HG03097 (cell line): ENCODE results near the gene OR11H6.
"Not testable (repeated sequence)": the region's sequence is repeated elsewhere in the genome, so short reads cannot be mapped to it uniquely, and the experiment has no call there.

Experiments
- ATAC-seq: cut with Tn5 transposase; IDR thresholded peaks from one replicate; pipeline ENCODE4 v1.9.1; 2021; ENCODE audit not compliant: unreplicated experiment, low FRiP score

The OR11H6 gene, protein sequence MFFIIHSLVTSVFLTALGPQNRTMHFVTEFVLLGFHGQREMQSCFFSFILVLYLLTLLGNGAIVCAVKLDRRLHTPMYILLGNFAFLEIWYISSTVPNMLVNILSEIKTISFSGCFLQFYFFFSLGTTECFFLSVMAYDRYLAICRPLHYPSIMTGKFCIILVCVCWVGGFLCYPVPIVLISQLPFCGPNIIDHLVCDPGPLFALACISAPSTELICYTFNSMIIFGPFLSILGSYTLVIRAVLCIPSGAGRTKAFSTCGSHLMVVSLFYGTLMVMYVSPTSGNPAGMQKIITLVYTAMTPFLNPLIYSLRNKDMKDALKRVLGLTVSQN

DNA sequence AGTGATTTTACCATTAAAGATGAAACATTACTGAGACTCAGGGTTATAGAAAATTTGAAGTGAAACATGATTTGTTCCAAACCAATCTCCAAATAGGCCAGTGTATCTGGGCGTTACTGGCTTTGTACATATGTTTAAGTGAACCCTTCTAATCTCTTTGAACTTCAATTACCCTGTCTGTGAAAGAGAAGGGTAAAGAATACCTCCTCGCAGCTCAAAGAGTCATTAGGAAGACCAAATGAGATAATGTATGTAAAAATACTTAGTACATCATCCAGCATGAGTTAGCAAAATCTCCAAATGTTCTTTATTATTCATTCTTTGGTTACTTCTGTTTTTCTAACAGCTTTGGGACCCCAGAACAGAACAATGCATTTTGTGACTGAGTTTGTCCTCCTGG is at the start of gene OR11H6:
OR11H6 (plus strand) TSS at position 301 of the 400 bp plus-strand sequence; CDS start at position 301, 0 bp downstream.
- no peak for ATAC-seq

DNA sequence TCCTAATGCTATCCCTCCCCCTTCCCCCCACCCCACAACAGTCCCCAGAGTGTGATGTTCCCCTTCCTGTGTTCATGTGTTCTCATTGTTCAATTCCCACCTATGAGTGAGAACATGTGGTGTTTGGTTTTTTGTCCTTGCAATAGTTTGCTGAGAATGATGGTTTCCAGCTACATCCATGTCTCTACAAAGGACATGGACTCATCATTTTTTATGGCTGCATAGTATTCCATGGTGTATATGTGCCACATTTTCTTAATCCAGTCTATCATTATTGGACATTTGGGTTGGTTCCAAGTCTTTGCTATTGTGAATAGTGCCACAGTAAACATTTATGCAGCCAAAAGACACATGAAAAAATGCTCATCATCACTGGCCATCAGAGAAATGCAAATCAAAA is 49.3 kb upstream of the OR11H6 start:
- not testable (repeated sequence) for ATAC-seq

DNA sequence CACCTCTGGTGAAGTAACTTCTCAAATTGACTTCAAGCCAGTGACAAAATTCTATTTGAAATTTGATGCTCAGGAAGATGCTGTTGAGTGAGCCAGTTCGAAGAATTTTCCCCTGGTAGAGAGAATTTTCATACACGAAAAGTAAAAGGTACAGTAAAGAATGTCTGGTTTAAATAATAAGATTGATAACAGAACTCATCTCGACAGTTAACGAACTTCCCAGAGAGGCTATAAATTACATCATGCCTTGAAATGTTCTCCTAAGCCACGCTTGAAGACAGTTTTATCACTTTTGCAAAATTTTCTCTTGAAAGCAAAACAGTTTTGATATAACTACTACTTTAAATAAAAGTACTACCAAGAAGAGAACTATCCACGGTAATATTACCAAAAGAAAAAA is 47.2 kb upstream of the OR11H6 start:
- ATAC-seq = no peak

DNA sequence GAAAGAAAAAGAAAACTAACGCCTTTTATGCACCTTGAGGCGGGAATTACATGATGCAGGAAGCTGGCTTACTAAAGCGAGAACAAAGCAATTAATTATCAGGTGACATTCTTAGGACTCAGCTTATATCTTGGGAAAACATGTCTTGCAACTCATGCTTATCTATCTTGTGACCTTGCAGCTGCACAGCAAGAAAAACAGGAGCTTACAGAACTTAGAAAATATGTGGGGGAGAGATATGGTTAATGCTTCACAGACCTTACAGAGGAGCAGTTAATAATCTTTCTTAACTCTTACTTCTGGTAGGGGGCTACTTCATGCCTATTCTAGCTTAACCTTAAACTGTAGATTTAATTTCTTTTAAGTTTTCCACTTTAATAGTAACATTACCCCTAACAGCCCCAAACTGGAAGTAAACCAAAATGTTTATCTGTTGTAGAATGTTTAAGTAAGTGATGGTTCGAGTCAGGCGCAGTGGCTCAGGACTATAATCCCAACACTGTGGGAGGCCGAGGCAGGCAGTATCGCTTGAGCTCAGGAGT is 46.0 kb upstream of the OR11H6 start:
- ATAC-seq = no peak

DNA sequence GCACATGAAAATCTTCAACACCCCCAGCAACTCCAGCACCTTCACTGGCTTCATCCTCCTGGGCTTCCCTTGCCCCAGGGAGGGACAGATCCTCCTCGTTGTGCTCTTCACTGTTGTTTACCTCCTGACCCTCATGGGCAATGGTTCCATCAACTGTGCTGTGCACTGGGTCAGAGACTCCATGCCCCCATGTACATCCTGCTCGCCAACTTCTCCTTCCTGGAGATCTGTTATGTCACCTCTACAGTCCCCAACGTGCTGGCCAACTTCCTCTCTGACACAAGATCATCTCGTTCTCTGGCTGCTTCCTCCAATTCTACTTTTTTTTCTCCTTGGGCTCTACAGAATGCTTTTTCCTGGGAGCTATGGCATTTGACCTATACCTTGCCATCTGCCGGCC is 44.3 kb upstream of the OR11H6 start:
- ATAC-seq = no peak

DNA sequence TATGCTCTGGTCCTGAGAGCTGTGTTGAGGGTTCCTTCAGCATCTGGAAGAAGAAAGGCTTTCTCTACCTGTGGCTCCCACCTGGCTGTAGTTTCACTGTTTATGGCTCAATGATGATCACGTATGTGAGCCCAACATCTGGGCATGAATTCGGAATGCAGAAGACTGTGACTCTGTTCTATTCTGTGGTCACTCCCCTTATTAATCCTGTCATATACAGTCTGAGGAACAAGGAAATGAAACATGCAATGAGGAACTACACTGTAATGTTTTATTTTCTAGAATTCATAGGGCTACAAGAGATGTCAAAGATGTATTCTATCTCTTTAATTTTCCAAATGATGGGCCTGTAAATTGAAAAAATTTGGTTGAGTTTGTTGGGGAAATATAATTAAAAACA is 43.6 kb upstream of the OR11H6 start:
- no peak for ATAC-seq

DNA sequence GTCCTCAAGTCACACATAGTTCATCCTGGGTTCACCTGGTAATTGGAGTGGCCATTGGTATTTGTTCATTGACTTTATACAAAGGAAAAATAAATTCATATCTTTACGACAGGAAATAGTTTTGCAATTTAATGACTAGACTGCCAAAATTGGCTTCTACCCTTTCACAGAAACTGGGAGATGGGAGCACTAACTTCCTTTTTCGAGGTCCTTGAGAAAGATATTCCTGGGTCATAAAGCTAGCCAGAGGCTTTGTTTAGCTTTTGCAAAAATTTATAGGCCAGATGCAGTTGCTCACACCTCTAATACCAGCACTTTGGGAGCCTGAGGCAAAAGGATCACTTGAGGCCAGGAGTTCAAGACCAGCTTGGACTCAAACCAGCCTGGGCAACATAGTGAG is 43.0 kb upstream of the OR11H6 start:
- no peak for ATAC-seq

DNA sequence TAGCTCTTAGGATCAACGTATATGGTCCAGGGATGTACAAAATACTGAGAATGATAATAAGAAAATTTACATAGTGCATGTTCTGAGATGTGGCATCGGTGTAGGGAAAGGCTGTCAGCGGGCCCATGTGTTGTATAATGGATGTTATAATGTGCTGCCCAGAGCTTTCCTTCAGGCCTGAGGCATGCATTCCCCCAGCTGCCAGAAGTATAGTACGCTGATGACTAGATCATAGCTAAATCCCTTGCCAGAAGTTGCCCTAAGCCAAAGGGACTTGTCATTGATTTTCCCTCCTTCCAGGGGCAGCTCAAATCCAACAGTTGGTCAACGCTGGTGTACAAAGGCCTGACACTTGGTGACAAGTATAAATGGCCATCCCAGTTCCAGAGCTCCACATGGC is 39.3 kb upstream of the OR11H6 start:
- no peak for ATAC-seq

DNA sequence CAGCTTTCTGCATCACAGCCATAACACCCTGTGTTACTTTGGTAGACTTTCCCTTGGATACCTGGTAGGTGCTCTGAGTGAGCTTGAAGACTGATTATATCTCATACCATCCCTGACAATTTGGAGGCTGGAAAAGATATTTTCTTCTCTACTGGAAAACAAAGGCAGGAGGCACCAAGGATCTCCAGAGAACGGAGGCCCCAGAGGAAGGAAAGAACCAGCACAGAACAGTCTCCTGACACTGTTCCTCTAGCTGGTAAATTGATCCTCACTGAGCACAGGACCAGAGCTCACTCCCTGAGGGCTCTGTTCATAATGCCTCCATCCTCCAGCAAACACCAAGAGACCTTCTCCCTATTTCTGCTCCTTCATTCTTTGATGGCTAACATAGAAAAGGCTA is 32.9 kb upstream of the OR11H6 start, which contains the start of gene OR11G2:
OR11G2 (plus strand) TSS at position 301 of the 400 bp plus-strand sequence. CDS start 6,542 bp downstream, outside the sequence.
- no peak for ATAC-seq

DNA sequence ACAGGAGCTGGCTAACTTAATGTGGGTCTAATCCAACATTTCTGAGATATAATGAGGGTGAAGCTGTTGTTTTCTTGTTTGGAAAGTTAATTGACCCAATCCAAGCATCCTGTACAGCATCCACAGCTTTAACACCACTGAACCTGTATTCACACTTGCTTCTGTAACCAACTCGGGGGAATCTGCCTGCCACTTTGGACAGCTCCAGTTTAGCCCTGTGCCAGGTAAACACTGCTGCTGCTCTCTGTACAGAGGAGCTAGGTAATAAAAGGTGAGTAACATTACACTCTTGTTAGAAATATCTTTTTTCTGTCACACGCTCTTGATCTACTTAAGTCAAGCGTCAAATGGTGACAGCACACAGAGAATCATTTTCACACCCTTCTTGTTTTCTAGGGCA is 32.1 kb upstream of the OR11H6 start:
- ATAC-seq = no peak

DNA sequence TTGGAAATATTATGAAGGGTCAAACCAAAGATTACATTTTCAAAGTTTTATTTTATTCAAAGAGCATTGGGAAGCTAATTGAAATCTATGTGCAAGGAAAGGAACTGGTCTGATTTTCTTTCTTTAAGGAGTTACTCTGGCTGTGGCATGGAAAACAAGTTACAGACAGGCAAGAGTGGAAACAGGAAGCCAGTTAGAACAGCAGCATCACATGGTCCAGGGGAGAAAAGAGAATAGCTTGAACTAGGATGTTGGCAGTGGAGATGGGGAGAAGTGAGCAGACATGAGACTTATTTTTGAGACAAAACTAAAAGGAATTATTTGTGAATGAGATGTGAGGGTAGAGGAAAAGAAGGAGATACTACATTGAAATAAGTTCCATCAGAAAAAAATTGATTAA is 29.4 kb upstream of the OR11H6 start:
- no peak for ATAC-seq

DNA sequence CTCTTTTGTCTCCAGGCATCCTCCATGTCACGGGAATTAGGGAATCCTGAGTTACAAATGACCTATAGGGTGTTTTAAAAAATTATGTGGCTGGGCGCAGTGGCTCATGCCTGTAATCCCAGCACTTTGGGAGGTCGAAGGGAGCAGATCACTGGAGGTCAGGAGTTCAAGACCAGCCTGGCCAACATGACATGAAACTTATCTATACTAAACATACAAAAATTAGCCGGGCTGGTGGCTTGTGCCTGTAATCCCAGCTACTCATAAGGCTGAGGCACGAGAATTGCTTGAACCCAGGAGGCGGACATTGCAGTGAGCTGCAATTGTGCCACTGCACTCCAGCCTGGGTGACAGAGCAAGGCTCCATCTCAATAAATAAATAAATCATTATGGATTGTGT is 28.3 kb upstream of the OR11H6 start:
- ATAC-seq = not testable (repeated sequence)

DNA sequence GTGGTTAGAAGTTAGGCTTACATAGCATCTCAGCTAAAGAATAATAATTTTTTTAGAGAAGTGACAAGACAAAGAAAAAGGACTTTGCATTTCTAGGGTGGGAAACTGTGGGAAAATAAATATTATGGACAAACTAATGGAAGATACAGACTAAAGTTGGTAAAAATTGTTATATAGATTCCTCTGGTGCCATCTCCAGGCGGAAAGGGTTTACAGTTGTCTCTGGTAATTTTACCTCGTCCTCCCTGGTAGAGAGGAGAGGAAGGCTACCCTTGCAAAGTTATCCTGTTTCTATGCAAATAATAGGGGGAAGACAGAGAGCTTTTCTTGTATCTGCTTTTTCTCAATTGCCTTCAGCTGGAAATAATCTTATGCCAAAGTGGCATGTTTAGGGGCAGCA is 27.6 kb upstream of the OR11H6 start:
- no peak for ATAC-seq

DNA sequence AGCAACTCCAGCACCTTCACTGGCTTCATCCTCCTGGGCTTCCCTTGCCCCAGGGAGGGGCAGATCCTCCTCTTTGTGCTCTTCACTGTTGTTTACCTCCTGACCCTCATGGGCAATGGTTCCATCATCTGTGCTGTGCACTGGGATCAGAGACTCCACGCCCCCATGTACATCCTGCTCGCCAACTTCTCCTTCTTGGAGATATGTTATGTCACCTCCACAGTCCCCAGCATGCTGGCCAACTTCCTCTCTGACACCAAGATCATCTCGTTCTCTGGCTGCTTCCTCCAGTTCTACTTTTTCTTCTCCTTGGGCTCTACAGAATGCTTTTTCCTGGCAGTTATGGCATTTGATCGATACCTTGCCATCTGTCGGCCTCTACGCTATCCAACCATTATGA is 26.1 kb upstream of the OR11H6 start:
- ATAC-seq = no peak

DNA sequence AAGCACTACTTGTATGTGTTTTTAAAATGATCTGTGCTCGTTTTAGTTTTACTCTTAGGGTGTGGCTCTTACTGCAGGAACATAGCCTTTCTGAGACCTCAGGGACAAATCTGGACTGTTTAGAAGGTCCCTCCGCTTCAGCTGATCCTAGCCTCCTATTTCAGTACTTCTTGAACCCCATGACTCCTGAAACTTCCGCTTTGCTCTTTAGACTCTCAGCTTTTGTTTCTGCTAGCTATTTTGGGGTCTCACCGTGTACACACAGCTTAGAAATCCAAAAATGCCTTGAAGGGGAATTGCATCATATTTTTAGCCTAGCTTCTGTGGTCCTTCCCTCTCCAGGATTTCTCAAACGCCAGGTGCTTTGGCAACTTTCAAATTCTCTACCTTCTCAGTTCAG is 24.5 kb upstream of the OR11H6 start:
- no peak for ATAC-seq

DNA sequence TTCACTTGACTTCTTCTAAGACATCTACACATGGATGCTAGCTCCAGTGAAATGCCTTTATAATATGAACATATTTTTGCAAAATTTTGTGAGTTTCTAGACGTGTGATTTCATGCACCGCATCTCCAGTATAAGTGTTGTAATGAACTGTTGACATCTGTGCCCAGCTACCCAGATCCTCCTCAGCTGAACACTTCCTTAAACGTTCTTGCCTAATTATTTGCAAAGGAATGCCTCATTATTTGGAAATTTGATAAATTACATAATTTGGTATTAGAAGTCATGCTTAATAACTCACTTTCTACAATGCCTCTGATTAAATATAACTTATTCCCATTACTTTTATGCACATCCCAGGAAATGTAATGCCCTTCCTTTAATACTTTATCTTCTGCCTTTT is 18.8 kb upstream of the OR11H6 start:
- no peak for ATAC-seq

DNA sequence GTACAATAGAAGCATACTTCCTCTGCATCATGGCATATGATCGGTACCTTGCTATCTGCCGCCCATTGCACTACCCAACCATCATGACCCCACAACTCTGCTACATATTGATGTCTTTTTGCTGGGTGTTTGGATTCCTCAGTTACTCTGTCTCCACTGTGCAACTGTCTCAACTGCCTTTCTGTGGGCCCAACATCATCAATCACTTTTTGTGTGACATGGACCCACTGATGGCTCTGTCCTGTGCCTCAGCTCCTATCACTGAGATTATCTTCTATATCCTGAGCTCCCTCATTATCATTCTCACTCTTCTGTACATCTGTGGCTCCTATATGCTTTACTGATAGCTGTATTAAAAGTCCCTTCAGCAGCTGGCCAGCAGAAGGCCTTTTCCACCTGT is 13.9 kb upstream of the OR11H6 start:
- ATAC-seq = no peak

DNA sequence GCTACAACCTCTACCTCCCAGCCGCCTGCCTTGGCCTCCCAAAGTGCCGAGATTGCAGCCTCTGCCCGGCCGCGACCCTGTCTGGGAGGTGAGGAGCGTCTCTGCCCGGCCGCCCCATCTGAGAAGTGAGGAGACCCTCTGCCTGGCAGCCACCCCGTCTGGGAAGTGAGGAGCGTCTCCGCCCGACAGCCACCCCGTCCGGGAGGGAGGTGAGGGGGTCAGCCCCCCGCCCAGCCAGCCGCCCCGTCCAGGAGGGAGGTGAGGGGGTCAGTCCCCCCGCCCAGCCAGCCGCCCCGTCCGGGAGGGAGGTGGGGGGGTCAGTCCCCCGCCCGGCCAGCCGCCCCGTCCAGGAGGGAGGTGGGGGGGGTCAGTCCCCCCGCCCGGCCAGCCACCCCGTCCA is 11.1 kb upstream of the OR11H6 start:
- not testable (repeated sequence) for ATAC-seq

DNA sequence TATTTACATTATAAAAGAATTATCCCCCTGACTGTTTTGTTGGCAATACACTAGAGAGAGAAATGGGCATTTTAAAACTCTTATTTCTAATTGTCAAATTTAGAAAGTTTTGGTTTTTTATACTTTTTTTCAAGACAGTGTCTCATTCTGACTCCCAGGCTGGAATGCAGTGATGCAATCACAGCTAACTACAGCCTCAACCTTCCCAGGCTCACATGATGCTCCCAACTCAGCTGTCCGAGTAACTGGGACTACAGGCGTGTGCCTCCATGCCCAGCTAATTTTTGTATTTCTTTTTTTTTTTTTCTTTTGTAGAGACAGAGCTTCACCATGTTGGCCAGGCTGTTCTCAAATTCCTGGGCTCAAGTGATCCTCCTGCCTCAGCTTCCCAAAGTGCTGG is 8.3 kb upstream of the OR11H6 start:
- no peak for ATAC-seq

DNA sequence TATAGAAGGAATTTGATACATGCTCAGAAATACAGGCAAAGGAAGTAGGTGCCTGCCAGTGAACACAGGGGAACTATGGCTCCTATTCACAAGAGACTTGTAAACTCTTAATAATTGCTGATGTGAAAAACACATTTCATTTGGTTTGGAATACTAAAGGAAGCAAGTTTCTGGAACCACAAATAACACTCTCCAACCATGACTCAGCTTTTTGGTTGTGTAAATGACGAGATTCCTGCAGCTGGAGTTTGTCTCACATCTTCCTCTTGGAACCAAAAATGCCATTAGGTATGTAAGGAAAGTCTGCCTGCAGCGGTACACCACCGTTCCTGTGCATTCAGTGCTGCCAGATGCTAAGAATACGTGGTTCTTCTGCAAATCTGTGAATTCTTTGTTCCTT is 4.5 kb upstream of the OR11H6 start:
- no peak for ATAC-seq

DNA sequence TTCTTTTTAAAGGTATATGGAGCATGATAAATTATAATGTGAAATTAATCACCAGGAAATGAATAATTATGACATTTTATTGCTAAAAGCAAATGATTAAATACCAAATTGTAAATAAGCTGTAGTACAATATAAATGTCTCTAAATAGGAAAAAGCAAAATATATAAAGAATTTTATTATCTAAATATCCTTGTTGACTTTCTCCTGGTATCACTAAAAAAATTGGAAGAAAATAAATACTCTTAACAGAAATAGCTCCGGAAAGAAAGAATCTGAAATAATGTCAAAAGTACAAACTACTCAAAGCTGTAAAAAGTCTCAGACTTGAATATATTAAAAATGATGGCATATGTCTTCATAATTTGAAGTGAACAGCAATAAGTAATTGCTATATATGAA is 5.2 kb downstream of the OR11H6 start, which contains the start of gene OR11H7:
OR11H7 (plus strand) TSS at position 301 of the 400 bp plus-strand sequence.
- no peak for ATAC-seq

DNA sequence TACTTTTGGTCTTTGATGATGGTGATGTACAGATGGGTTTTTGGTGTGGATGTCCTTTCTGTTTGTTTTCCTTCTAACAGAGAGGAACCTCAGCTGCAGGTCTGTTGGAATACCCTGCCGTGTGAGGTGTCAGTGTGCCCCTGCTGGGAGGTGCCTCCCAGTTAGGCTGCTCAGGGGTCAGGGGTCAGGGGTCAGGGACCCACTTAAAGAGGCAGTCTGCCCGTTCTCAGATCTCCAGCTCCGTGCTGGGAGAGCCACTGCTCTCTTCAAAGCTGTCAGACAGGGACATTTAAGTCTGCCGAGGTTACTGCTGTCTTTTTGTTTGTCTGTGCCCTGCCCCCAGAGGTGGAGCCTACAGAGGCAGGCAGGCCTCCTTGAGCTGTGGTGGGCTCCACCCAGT is 11.9 kb downstream of the OR11H6 start:
- ATAC-seq = not testable (repeated sequence)
